GM19035 (cell line): ENCODE data around the gene SMIM33.
"Not testable (repeated sequence)": the region's sequence is repeated elsewhere in the genome, so short reads cannot be mapped to it uniquely, and the experiment has no call there.

Experiments used
- ATAC-seq: cut with Tn5 transposase; IDR thresholded peaks from one replicate; pipeline ENCODE4 v1.9.1; 2021; ENCODE audit not compliant: unreplicated experiment

Gene SMIM33

GRCh38 chr5:139481580-139482049 is 10.8 kb downstream of the SMIM33 start:
- ATAC-seq, result no peak

GRCh38 chr5:139482050-139482889 is 11.5 kb downstream of the SMIM33 start, which contains the start of gene STING1:
Gene STING1, minus strand, starts transcription at chr5:139482758. Its CDS starts 1,054 bp downstream, at chr5:139481704.
- ATAC-seq, result no peak

GRCh38 chr5:139482890-139483208 is 12.0 kb downstream of the SMIM33 start:
- ATAC-seq, result not testable (repeated sequence)

DNA sequence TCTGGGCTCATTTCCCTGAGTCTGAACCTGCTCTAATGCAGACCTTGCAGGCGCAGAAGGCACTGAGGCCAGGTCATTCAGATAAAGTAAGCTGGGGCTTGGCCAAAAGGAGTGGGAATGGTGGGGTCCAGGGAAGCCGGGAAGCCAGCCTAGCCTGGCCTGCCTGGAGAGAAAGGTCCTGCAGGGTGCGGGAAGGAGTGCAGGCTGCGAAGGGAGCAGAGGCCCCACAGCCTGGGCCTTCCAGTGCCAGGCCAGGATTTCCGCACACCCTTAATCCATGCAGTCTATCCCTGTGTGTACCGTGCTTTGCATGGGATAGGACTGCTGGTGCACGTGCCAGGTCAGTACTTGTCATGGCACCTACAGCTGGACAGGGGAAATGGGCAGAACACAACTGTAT is 15.4 kb downstream of the SMIM33 start:
- no peak for ATAC-seq

DNA sequence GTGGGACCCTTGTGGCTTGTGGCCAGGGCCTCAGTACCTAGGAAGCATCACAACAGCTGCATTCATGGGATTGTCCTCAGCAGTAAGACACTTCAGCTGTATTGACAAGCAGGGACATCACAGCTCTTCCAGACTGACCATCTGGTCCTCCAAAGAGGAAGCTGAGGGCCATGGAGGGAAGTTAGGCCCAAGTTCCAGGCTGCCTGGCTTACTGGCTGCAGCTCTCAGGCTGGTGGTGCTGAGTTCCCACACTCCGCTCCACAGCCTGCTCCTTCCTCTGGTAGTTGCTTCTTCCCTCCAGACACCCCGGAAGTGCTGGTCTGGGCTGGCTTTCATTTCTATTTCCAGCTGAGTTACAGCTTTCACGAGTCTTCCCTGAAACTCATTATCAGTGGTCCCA is 17.5 kb downstream of the SMIM33 start:
- ATAC-seq, result no peak

- no peak for ATAC-seq
Measured at GRCh38 chr5:139492700-139493192, 21.9 kb downstream of the SMIM33 start.

DNA sequence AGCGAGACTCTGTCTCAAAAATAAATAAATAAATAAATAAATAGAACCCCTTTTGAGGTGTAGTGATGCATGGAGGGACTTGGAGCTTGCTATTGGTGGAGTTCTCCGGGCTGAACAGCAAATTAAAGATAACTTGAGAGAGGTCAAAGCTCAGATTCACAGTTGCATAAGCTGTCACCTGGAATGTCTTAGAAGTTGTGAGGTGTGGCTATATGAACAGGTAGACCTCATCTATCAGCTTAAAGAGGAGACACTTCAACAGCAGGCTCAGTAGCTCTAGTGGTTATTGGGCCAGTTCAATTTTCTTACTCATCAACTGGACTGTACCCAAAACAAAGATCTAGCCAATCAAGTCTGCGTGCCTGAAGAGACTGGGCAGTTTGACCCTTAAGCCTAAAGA is 23.5 kb downstream of the SMIM33 start:
- no peak for ATAC-seq

- ATAC-seq, result no peak
Measured at GRCh38 chr5:139494832-139495231, 24.0 kb downstream of the SMIM33 start.

- no peak for ATAC-seq
Measured at GRCh38 chr5:139495638-139496435, 25.0 kb downstream of the SMIM33 start.

GRCh38 chr5:139501381-139501780 is 30.6 kb downstream of the SMIM33 start:
- no peak for ATAC-seq

- not testable (repeated sequence) for ATAC-seq
Measured at GRCh38 chr5:139503036-139503817, 32.4 kb downstream of the SMIM33 start.

DNA sequence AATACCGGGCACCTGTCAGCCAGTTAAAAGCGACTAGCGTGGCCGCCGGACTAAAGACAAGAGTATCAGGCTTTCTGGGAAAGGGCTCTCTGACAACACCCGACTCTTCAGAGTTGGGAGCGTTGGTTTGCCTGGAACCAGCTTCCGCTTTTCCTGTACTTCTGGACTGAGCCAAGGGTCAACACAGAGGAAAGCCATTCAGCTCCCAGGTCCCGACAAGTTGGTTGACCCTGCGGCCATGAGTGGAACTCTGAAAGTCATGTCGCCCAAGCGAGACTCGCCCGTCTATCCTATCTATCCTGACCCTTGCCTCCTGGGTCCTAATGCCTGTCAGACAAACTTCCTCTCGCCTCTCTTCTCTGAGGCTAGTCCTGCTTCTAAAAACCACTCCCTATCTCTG is 33.1 kb downstream of the SMIM33 start:
- not testable (repeated sequence) for ATAC-seq

GRCh38 chr5:139504722-139505121 is 33.9 kb downstream of the SMIM33 start:
- ATAC-seq, result not testable (repeated sequence)

GRCh38 chr5:139512786-139513390 is 42.1 kb downstream of the SMIM33 start:
- no peak for ATAC-seq

DNA sequence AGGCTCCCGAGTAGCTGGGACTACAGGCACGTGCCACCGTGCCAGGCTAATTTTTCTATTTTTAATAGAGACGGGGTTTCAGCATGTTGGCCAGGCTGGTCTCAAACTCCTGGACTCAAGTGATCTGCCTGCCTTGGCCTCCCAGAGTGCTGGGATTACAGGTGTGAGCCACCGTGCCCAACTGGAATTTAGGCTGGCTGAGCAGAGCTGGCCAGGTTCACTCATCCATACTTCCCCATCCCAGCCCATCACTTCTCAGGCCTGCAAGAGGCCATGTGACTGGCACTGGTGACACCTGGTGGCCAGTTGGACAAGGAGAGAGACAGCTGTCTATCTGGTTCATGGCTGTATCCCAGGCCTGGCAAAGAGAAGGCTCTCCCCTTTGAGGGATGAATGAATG is 42.6 kb downstream of the SMIM33 start:
- ATAC-seq, result peak; percentile 41

GRCh38 chr5:139513852-139514485 is 43.2 kb downstream of the SMIM33 start:
- no peak for ATAC-seq

- ATAC-seq, result no peak
Measured at GRCh38 chr5:139514486-139514856, 43.7 kb downstream of the SMIM33 start.

DNA sequence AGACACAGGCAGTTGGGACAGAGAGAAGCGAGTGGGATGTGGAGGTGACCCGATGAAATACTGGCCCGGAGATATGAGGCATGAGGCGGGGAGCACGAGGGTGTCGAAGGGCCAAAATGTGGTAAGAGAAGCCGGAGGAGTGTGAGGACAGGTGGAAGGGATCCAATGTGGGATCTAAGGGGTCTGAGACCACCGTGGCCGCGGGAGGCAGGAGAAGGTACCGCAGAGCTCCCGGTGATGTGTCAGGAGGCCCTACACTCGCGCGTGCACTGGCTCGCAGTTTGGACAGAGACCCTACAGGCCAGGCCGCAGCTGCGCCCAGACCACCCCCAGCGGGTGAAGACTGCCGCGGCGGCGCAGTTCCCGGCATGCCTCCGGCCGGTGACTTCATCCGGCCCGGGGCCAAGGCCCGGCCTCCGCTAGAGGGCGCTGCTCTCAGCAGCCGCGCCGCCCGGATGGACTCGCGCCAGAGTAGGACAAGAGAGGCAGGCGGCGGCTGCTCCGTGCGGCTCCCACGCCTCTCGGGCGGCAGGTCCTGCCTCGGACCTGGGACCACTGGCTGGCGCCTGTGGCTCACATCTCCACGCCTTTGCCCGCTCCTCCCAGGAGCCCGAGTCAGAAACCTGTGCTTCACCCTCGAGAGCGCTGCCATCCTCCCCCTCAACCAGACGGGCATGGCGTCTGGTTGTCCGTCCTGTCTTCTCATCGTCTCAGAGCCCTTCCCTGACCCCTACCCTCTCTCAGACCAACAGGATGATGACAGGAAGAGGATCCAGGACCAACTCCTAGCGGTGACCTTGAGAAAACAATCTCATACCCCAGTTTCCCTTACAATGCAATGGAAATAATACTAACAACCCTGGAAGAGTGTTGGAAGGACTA is 47.1 kb downstream of the SMIM33 start:
- peak; percentile 90 for ATAC-seq
